NCI-H2029 (cell line): ENCODE results near the gene JCHAIN.

ENCODE experiments used
- DNase-seq: peaks from one replicate; lab custom pipeline; 2025; lab: John Stamatoyannopoulos, UW

JCHAIN gene

GRCh38 chr4:70637239-70637913, 28.9 kb downstream of the JCHAIN start:
- no peak for DNase-seq

- no peak for DNase-seq
These were observed 31.8 kb downstream of the JCHAIN start for GRCh38 chr4:70634482-70634881.

GRCh38 chr4:70632028-70632427, 34.3 kb downstream of the JCHAIN start:
- DNase-seq = no peak

GRCh38 chr4:70630162-70630561, 36.1 kb downstream of the JCHAIN start:
- DNase-seq = no peak

GRCh38 chr4:70629469-70630090, 36.7 kb downstream of the JCHAIN start:
- no peak for DNase-seq

- no peak for DNase-seq
These were observed 37.9 kb downstream of the JCHAIN start, which contains the start of gene ENAM for GRCh38 chr4:70628444-70628843. Gene ENAM (plus strand): TSS chr4:70628744. CDS start chr4:70629501, 757 bp downstream.

GRCh38 chr4:70627620-70628019, 38.7 kb downstream of the JCHAIN start:
- DNase-seq = no peak

GRCh38 chr4:70624226-70624793, 42.0 kb downstream of the JCHAIN start:
- peak; percentile 37 for DNase-seq

GRCh38 chr4:70623323-70623722, 43.0 kb downstream of the JCHAIN start:
- no peak for DNase-seq

- no peak for DNase-seq
These were observed 46.5 kb downstream of the JCHAIN start for GRCh38 chr4:70619778-70620177.

- DNase-seq = no peak
These were observed 47.0 kb downstream of the JCHAIN start for GRCh38 chr4:70619288-70619687.

- DNase-seq = no peak
These were observed 52.1 kb downstream of the JCHAIN start for GRCh38 chr4:70614184-70614555.

GRCh38 chr4:70613306-70614183, 52.8 kb downstream of the JCHAIN start:
- DNase-seq = no peak

- no peak for DNase-seq
These were observed 58.0 kb downstream of the JCHAIN start for GRCh38 chr4:70608324-70608723.

GRCh38 chr4:70607334-70607853, 58.9 kb downstream of the JCHAIN start:
- DNase-seq = no peak

- DNase-seq = no peak
These were observed 59.8 kb downstream of the JCHAIN start for GRCh38 chr4:70606459-70606858.
